HL-60/S4 (cell line): Measurements from ENCODE around the gene HSPA12B.

Source experiments
- in situ Hi-C: fragments of 300-500 bp; cut with MboI; formaldehyde crosslinking; loops from 2 replicates; pipeline ENCODE4 v1.14.3; 2022; ENCODE audit warnings: low sequenced_read_pairs

The HSPA12B gene

GRCh38 chr20:3728354-3728753, 4.1 kb upstream of the HSPA12B start:
- in situ Hi-C loops: no loop called here

DNA sequence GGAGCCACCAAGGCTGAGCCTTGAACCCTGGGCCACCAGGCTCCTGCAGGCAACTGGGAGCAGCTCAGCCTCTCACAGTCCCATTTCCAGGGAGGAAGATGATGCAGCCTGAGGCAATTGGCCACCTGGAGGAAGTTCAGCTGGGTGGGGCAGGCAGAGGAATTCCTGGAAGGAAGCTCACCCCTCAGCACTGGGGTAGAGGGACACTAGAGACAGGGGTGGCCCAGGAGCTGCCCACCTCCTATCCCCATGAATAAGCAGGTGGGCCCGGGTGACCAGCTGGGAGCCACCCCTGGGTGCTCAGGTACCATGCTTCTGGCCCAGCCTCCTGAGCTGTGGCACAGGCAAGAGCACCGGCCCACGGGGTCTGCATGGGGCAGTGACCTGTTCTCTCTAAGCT, 3.6 kb upstream of the HSPA12B start:
- in situ Hi-C loops: no loop called here

DNA sequence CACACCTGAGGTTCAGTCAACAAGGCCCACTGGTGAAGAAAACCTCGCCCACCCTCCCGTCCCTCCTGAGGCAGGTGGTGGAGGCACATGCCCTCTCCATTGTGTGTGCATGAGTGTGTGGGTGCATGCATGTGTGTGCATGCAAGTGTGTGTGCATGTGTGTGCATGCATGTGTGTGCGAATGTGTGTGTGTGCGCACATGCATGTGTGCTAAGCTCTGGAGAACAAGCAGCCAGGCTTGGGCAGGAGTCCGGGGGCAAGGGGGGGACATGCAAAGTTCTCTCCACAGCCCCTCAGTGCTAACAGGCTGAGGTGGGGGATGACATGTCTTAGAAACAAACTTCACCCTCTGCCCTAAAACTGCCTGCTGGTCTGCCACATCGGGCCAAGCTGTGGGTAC, 3.1 kb upstream of the HSPA12B start:
- in situ Hi-C loops: no loop called here

DNA sequence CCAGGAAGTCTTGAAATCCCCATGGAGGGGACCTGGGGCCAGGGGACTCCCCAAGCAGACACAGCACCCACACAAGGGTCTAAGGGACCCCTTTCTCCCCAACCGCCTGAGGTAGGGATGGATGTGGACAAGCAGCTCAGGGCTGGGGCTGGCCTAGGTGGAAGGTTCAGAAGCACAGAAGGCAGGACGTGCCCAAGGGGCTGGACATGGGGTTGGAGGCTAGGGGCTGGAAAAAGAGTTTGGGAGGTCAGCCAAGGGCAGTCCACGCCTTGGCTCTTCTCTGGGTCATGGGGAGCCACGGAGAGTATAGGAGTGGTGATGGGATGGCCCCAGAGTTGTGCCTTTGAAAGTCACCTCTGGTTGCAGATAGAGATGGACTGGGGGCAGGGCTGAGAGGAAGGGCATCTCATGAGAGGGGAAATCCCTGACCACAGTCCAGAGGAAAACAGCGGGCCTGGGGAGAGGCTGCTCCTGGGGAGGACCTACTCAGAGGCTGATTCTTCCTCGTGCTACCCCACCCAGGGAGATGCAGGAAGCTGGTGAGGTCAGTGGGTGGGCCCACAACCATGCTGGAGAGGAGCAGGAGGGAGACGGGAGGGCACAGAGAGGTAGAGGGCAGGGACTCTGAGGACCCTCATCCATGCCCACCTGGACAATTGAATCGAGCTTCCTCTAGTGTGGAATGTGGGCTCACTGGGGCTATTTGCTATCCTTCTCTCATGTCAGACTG, 2.5 kb upstream of the HSPA12B start:
- in situ Hi-C loops: no loop called here

- in situ Hi-C loops: no loop called here
Observed at GRCh38 chr20:3730803-3731672, 1.4 kb upstream of the HSPA12B start.

DNA sequence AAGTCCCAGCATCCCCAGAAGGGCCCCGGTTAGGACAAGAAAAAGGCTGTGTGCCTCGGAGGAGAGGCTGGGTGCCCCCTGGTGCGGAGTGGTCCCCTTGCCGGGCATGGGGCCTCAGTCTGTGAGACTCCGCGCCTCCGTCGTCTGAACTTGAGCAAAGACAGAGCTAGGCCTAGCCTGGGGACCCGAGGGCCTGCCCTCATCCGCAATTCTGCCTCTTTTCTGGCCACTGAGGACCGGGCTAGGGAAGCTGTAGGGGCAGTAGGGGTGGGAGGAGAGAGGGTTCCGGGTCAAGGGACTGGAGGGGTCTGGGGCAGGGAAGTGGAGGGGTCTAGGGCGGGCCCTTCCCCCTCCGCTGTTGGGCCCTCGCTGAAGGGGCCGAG, 550 bp upstream of the HSPA12B start:
- in situ Hi-C loops: no loop called here

DNA sequence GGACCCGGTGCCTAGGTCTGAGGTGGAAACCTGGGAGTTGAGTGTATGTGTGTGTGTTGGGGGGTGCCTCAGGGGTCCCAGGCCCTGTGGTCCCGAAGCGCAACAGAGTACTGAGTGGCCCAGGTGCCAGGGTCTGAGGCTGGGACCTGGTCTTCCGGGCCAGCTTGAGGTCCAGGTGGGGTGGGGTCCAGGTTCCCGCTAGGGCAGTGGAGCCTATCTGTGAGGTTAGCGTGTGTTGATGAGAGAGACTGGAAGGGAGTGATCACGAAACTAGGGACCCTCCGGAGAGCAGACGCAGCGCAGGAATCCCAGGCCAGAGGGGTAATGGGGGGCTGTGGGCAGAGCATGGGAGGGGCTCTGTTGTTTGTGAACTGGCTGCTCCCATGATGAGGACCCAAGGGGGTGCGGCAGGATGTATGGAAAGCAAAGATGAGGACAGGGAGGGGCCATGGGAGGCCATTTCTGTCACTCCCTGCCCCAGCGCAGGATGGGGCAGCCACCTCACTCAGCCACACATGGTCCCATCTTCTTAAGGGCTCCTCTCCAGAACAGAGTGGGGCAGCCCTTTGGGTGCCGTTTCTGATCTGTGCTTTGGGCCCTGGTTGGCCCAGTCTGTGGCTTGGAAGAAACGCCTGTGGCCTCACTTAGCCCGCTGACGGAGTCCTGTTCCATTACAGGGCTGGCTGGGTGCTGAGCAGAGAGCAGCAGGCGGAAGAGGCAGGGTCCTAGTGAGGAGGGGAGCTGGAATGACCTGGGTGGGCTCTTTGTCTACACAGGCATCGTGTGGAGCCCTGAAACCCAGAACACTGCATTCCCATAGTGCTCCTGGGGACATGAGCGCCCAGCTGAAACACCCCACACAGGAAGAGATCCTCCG, 872 bp downstream of the HSPA12B start:
- in situ Hi-C loops: no loop called here

GRCh38 chr20:3734111-3734843, 1.8 kb downstream of the HSPA12B start:
- in situ Hi-C loops: no loop called here

GRCh38 chr20:3735768-3736167, 3.3 kb downstream of the HSPA12B start:
- in situ Hi-C loops: no loop called here

DNA sequence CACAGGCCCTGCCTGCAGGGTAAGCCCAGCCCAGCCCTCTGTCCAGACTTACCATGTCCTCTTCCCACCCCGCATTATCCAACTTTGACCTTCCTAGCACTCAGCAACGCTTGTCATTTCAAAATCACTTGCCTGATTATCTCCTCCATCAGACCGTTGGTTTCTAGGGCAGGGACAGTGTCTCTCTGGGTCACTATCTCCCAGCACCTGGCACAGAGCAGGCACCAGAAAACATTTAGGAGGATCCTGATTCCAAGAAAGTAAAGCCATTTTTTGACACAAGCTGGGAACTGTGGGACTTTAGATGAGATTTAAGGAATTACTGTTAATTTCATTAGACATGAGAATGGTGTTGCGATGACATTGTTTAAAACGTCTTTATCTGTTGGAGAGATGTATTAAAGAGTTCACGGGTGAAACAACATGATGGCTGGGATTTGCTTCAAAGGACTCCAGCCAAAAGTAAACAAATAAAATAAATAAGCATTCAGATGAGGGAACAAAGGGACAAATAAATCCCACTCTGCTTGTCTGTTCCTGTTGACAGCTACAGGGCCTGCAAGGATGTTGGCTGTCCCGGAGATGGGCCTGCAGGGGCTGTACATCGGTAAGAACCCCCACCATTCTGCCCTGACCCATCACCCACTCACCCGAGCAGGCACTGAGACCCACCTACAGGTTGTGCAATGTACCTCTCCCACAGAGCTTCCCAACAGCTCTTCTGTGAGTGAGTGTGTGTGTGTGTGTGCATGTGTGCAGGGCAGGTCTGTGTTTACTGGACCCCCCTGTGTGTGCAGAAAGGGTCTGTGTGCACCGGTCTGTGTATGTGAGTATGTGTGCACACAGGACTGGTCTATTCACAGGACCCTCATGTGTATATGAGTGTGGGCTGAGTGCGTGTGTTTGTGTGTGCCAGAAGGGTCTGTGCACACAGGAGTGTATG, 5.9 kb downstream of the HSPA12B start:
- in situ Hi-C loops: no loop called here

DNA sequence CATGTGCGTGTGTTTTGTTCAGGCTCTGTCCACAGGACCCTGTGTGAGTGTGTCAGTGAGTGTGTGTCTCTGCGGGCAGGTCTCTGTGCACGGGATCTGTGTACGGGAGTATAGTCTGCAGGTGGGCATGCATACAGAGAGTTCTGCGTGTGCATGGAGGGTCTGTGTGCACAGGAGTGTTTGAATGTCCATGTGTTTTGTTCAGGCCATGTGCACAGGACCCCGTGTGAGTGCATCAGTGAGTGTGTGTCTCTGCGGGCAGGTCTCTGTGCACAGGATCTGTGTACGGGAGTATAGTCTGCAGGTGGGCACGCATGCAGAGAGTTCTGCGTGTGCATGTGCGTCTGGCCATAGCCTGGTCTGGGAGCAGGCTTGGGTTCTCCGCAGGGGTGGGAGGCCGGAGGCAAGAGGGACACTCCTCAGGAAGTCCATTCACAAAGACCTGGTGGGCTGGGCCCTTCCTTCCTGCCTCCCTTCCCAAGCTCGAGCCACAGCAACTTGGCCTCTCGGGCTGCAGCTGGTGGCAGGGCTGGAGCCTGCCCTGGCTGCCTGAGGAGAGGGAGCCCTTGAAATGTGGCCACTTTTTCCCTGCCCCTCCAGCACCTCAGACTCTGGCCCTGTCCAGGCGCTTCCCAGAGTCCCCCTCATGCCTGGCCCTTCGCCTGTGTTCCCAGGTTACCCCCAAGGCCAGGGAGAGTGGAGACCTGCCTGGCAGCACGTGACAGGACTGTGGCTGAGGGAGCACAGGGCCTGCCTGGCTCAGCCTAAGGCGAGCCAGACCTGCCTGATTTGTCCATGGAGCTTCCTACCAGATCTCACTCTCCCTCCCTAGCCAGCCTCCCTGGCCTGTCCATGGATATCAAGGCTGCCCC, 6.8 kb downstream of the HSPA12B start:
- in situ Hi-C loops: no loop called here

DNA sequence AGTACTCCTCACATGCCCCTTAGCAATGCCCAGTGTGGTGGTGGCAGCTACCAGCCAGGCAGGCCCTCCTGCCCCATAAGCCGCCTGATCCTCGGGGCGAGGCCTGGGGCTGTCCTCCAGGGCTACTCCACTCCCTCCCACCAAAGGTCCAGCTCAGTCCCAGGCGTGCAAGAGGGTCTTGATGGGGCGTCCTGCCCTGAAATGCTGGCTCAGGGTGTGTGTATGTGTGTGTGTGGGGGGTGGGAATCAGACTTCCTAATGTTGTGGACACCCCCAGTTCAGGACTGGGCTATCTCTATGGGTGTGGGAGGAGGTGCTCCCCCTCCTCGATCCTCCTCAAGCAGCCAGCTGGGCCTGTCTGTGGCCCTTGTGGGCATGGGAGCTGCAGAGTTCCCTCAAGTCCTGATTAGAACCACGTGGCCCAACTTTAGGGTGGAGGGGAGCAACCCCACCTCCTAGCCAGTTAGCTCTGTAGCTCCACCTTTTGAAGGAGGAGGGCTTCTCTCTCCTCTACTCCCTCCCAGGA, 7.5 kb downstream of the HSPA12B start:
- in situ Hi-C loops: no loop called here

DNA sequence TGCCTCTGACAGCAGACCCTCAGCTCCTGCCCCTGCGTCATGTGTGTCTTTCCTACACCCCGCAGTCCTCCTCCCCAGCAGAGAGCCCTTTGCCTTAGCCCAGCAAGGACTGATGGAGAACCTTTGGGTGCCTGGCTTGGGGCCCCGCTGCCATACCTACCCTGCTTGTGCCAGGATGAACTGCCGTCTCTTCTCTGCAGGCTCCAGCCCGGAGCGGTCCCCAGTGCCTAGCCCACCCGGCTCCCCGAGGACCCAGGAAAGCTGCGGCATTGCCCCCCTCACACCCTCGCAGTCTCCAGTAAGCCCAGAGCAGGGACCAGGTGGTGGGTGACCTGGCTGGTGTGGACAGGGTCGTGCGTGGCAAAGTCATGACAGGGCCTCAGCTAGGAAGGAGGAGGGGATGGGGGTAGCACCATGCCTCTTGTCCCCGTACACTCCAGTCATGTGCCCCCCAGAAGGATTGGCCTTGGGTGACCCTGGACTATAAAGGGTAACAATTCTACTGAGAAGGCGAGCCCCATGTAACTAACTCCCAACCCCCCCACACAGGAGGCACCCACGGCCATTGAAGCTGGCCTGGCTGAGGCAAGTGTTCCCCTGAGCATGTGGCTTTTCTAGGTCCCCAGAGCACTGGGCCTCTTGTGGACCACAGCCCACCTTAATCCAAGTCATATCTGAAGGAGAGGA, 8.3 kb downstream of the HSPA12B start:
- in situ Hi-C loops: no loop called here

- in situ Hi-C loops: no loop called here
Observed at GRCh38 chr20:3741836-3742458, 9.5 kb downstream of the HSPA12B start.

GRCh38 chr20:3743251-3743650, 10.8 kb downstream of the HSPA12B start:
- in situ Hi-C loops: no loop called here

DNA sequence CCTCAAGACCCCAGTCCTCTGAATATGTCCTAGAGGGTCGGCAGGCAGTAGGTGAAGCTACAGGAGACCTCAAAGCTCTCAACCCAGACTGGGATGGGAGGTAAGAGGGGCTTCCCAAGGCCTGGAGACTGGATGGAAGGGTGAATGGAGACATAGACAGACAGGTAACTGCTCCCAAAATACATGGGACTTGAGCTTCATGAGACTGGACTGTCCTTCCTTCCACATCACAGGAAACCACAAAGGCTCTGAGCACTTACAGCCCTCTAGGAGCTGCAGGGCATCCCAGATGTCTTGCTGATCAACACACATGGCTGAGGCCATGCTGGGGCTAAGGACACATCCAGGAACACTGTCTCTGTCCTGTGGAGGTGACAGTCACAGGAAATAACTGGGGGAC, 11.6 kb downstream of the HSPA12B start:
- in situ Hi-C loops: no loop called here
